Measurements from ENCODE around the gene DNAAF3. TPM values are rescaled to one million over a fixed set of nuclear protein-coding genes. Genes with fewer than 3 reads are reported as not detected.

DNAAF3 gene
- polyA plus RNA-seq, 1 of the 3 experiments (the other 2 are of a cell fraction) = 2.4 TPM

DNA sequence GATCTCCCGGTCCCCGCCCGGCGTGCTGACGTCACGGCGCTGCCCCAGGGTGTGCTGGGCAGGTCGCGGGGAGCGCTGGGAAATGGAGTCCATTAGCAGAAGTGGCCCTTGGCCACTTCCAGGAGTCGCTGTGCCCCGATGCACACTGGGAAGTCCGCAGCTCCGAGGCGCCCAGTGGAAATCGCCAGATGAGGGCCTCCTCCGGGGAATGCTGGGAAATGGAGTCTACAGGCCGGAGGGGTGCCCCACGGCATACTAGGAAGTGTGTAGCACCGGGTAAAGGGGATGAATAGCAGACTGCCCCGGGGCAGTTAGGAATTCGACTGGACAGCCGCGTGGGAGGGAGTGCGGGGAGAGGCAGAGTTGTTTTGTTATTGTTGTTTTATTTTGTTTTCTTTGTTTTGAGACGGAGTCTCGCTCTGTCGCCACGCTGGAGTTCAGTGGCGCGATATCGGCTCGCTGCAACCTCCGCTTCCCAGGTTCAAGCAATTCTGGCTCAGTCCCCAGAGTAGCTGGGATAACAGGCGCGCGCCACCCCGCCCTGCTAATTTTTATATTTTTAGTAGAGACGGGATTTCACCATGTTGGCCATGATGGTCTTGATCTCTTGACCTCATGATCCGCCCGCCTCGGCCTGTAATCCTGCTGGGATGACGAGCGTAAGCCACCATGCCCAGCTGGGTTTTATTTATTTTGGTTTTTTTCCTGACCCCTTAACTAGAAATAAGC lies 48.6 kb downstream of the DNAAF3 start (continued):
- TF ChIP-seq, protein P1, sequence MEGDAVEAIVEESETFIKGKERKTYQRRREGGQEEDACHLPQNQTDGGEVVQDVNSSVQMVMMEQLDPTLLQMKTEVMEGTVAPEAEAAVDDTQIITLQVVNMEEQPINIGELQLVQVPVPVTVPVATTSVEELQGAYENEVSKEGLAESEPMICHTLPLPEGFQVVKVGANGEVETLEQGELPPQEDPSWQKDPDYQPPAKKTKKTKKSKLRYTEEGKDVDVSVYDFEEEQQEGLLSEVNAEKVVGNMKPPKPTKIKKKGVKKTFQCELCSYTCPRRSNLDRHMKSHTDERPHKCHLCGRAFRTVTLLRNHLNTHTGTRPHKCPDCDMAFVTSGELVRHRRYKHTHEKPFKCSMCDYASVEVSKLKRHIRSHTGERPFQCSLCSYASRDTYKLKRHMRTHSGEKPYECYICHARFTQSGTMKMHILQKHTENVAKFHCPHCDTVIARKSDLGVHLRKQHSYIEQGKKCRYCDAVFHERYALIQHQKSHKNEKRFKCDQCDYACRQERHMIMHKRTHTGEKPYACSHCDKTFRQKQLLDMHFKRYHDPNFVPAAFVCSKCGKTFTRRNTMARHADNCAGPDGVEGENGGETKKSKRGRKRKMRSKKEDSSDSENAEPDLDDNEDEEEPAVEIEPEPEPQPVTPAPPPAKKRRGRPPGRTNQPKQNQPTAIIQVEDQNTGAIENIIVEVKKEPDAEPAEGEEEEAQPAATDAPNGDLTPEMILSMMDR (IDR thresholded peaks at IDR 0.05) = no peak
- TF ChIP-seq, protein P2, sequence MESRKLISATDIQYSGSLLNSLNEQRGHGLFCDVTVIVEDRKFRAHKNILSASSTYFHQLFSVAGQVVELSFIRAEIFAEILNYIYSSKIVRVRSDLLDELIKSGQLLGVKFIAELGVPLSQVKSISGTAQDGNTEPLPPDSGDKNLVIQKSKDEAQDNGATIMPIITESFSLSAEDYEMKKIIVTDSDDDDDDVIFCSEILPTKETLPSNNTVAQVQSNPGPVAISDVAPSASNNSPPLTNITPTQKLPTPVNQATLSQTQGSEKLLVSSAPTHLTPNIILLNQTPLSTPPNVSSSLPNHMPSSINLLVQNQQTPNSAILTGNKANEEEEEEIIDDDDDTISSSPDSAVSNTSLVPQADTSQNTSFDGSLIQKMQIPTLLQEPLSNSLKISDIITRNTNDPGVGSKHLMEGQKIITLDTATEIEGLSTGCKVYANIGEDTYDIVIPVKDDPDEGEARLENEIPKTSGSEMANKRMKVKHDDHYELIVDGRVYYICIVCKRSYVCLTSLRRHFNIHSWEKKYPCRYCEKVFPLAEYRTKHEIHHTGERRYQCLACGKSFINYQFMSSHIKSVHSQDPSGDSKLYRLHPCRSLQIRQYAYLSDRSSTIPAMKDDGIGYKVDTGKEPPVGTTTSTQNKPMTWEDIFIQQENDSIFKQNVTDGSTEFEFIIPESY (IDR thresholded peaks at IDR 0.05; ENCODE audit: borderline replicate concordance, low read depth) = no peak
- TF ChIP-seq EZH2phosphoT487 (IDR thresholded peaks at IDR 0.05; ENCODE audit: borderline replicate concordance, low read depth) (no peak), SMC3 (IDR thresholded peaks at IDR 0.05; ENCODE audit: low read depth, low read length) (no peak), CHD2 (IDR thresholded peaks at IDR 0.05; ENCODE audit: low read length, partially characterized antibody) (peak; percentile 92), RCOR1 (IDR thresholded peaks at IDR 0.05; ENCODE audit: low read length) (no peak), MXI1 (IDR thresholded peaks at IDR 0.05; ENCODE audit: low read depth, low read length) (peak; percentile 75; the same call in 1 of the 2 replicates), TAF1 (IDR thresholded peaks at IDR 0.05; ENCODE audit: borderline replicate concordance, low read depth, low read length) (no peak), ELF1 (IDR thresholded peaks at IDR 0.05) (peak; percentile 93), NFIC (IDR thresholded peaks at IDR 0.05; ENCODE audit: borderline replicate concordance) (no peak), FOXJ3 (CRISPR knock-in tag; IDR thresholded peaks at IDR 0.05) (no peak), FOXM1 (IDR thresholded peaks at IDR 0.05; ENCODE audit: low read depth) (no peak), RAD21 (IDR thresholded peaks at IDR 0.05; ENCODE audit: low read length) (no peak), MEF2A (IDR thresholded peaks at IDR 0.05; ENCODE audit: borderline replicate concordance, low read depth) (no peak), FOSL2 (IDR thresholded peaks at IDR 0.05; ENCODE audit: borderline replicate concordance, low read depth) (no peak), GABPA (IDR thresholded peaks at IDR 0.05; ENCODE audit: low read depth) (peak; percentile 66), NRF1 (IDR thresholded peaks at IDR 0.05; ENCODE audit: low read depth, low read length) (no peak), GATA2 (CRISPR knock-in tag; IDR thresholded peaks at IDR 0.05) (no peak), POLR2AphosphoS5 (IDR thresholded peaks at IDR 0.05; ENCODE audit: low read depth, low read length) (peak; percentile 75; the same call in 1 of the 2 replicates)
- TF ChIP-seq, protein P3, sequence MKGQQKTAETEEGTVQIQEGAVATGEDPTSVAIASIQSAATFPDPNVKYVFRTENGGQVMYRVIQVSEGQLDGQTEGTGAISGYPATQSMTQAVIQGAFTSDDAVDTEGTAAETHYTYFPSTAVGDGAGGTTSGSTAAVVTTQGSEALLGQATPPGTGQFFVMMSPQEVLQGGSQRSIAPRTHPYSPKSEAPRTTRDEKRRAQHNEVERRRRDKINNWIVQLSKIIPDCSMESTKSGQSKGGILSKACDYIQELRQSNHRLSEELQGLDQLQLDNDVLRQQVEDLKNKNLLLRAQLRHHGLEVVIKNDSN (IDR thresholded peaks at IDR 0.05; ENCODE audit: borderline replicate concordance, low read depth) = peak; percentile 11; the same call in 1 of the 2 replicates
- TF ChIP-seq, protein P4, sequence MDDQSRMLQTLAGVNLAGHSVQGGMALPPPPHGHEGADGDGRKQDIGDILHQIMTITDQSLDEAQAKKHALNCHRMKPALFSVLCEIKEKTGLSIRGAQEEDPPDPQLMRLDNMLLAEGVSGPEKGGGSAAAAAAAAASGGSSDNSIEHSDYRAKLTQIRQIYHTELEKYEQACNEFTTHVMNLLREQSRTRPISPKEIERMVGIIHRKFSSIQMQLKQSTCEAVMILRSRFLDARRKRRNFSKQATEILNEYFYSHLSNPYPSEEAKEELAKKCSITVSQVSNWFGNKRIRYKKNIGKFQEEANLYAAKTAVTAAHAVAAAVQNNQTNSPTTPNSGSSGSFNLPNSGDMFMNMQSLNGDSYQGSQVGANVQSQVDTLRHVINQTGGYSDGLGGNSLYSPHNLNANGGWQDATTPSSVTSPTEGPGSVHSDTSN (IDR thresholded peaks at IDR 0.05) = no peak
- TF ChIP-seq, protein P5, sequence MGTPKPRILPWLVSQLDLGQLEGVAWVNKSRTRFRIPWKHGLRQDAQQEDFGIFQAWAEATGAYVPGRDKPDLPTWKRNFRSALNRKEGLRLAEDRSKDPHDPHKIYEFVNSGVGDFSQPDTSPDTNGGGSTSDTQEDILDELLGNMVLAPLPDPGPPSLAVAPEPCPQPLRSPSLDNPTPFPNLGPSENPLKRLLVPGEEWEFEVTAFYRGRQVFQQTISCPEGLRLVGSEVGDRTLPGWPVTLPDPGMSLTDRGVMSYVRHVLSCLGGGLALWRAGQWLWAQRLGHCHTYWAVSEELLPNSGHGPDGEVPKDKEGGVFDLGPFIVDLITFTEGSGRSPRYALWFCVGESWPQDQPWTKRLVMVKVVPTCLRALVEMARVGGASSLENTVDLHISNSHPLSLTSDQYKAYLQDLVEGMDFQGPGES (IDR thresholded peaks at IDR 0.05; ENCODE audit: low read depth, low read length) = no peak
- TF ChIP-seq, protein P6, sequence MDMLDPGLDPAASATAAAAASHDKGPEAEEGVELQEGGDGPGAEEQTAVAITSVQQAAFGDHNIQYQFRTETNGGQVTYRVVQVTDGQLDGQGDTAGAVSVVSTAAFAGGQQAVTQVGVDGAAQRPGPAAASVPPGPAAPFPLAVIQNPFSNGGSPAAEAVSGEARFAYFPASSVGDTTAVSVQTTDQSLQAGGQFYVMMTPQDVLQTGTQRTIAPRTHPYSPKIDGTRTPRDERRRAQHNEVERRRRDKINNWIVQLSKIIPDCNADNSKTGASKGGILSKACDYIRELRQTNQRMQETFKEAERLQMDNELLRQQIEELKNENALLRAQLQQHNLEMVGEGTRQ (IDR thresholded peaks at IDR 0.05; ENCODE audit: borderline replicate concordance, low read depth, low read length) = no peak
- TF ChIP-seq, protein P7, sequence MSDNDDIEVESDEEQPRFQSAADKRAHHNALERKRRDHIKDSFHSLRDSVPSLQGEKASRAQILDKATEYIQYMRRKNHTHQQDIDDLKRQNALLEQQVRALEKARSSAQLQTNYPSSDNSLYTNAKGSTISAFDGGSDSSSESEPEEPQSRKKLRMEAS (IDR thresholded peaks at IDR 0.05; ENCODE audit: low read depth) = no peak; the same call in 1 of the 2 replicates
